HG02884 (cell line): Measurements from ENCODE around the gene DLG4.
"Not testable (repeated sequence)": the region's sequence is repeated elsewhere in the genome, so short reads cannot be mapped to it uniquely, and the experiment has no call there.

Source experiments
- ATAC-seq: cut with Tn5 transposase; IDR thresholded peaks from one replicate; pipeline ENCODE4 v1.9.1; 2021; ENCODE audit warnings: mild to moderate bottlenecking, moderate library complexity; ENCODE audit not compliant: unreplicated experiment

DLG4 gene

GRCh38 chr17:7168841-7169564, 50.6 kb downstream of the DLG4 start:
- not testable (repeated sequence) for ATAC-seq

GRCh38 chr17:7167832-7168231, 51.8 kb downstream of the DLG4 start:
- no peak for ATAC-seq

- ATAC-seq: no peak
Measured at GRCh38 chr17:7166873-7167272, 52.8 kb downstream of the DLG4 start.

GRCh38 chr17:7159571-7159970, 60.1 kb downstream of the DLG4 start:
- not testable (repeated sequence) for ATAC-seq

- ATAC-seq: not testable (repeated sequence)
Measured at GRCh38 chr17:7158424-7158823, 61.2 kb downstream of the DLG4 start.

- no peak for ATAC-seq
Measured at GRCh38 chr17:7156342-7156940, 63.2 kb downstream of the DLG4 start.

- ATAC-seq: no peak
Measured at GRCh38 chr17:7147772-7148171, 71.9 kb downstream of the DLG4 start.

- no peak for ATAC-seq
Measured at GRCh38 chr17:7146115-7146514, 73.5 kb downstream of the DLG4 start.

GRCh38 chr17:7144213-7144612, 75.4 kb downstream of the DLG4 start:
- ATAC-seq: no peak

- no peak for ATAC-seq
Measured at GRCh38 chr17:7141824-7142223, 77.8 kb downstream of the DLG4 start.

GRCh38 chr17:7139400-7139799, 80.2 kb downstream of the DLG4 start:
- no peak for ATAC-seq

- no peak for ATAC-seq
Measured at GRCh38 chr17:7138800-7139381, 80.7 kb downstream of the DLG4 start.

GRCh38 chr17:7137171-7137943, 82.3 kb downstream of the DLG4 start:
- no peak for ATAC-seq
